ENCODE results near the gene DCUN1D3.

DNA sequence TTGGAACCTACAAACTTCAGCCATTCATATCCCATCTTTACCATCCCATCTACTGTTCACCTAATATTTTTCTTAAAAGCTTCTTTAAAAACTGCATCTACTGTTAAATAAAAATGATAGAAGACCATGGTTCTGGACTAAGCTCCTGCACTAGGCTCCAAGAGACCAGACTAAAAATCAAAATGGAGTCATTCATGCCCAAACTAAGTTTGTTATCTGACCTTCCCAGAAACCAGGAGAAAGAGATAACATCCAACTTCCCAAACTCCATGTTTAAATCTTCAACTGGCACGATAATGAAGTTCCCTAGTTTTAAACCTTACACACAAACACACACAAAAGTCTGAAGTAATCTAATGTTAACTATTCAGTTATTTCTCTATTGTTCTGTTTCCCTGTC lies 13.8 kb downstream of the DCUN1D3 start:
- TF ChIP-seq, protein P1, sequence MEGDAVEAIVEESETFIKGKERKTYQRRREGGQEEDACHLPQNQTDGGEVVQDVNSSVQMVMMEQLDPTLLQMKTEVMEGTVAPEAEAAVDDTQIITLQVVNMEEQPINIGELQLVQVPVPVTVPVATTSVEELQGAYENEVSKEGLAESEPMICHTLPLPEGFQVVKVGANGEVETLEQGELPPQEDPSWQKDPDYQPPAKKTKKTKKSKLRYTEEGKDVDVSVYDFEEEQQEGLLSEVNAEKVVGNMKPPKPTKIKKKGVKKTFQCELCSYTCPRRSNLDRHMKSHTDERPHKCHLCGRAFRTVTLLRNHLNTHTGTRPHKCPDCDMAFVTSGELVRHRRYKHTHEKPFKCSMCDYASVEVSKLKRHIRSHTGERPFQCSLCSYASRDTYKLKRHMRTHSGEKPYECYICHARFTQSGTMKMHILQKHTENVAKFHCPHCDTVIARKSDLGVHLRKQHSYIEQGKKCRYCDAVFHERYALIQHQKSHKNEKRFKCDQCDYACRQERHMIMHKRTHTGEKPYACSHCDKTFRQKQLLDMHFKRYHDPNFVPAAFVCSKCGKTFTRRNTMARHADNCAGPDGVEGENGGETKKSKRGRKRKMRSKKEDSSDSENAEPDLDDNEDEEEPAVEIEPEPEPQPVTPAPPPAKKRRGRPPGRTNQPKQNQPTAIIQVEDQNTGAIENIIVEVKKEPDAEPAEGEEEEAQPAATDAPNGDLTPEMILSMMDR (IDR thresholded peaks at IDR 0.05), result no peak
- no peak for TF ChIP-seq POLR2A (IDR thresholded peaks at IDR 0.05)
